ENCODE measurements around the gene ARVCF. TPM values are rescaled to one million over a fixed set of nuclear protein-coding genes. Genes with fewer than 3 reads are reported as not detected.

The ARVCF gene
- total and polyA plus RNA-seq, 2 donors (not counting 3 experiments of a cell fraction or from before 2014, with no cell fraction given) = 81.3 to 105 TPM

- H4K20me1 ChIP-seq (replicated peaks; ENCODE audit: control insufficient read depth, extremely low read depth, insufficient read depth, low read length) = no peaks in the 10 kb centered on the region
- ChIA-PET POLR2A (interaction anchor here (0.6 to 1.8 kb wide), 4 partner anchors 12 to 27 kb away, joined by 3 to 7 read pairs (median 6); no protein-coding TSS in a partner anchor), CTCF (interaction anchor here (1.0 to 4.4 kb wide), 8 partner anchors 9 to 32 kb away, joined by 3 to 78 read pairs (median 4); no protein-coding TSS in a partner anchor)
- peak overlapping the region; percentile 80 for H3K27ac ChIP-seq (ENCODE audit: insufficient read depth, low read depth, low read length)
- H3K4me2 ChIP-seq (ENCODE audit: insufficient read depth, low read length) = peak overlapping the region; percentile 44
- no peak for TF ChIP-seq POLR2A (IDR thresholded peaks at IDR 0.05; ENCODE audit: low read depth, low read length)
- TF ChIP-seq MYC (IDR thresholded peaks at IDR 0.05; ENCODE audit: low read depth, low read length) = no peak
- no peak for TF ChIP-seq POLR2AphosphoS5 (IDR thresholded peaks at IDR 0.05; ENCODE audit: insufficient read depth, low read depth, low read length)
- TF ChIP-seq FOS (IDR thresholded peaks at IDR 0.05; ENCODE audit: borderline replicate concordance, insufficient read depth, low read length) = no peak
- TF ChIP-seq EZH2 (IDR thresholded peaks at IDR 0.05; ENCODE audit: borderline replicate concordance, low read depth, low read length, severe bottlenecking) = no peak
- no peak for TF ChIP-seq JUN (IDR thresholded peaks at IDR 0.05; ENCODE audit: borderline replicate concordance, insufficient read depth, insufficient read length, low read depth)
- H3K4me3 ChIP-seq (replicated peaks in 1 of 3; ENCODE audit: insufficient read depth in 1 of 3, low read depth in 1 of 3, low read length in 3 of 3) = peak overlapping the region in 2 of 3 experiments; percentile 78 to 87
- no peaks in the 10 kb centered on the region for H3K9me1 ChIP-seq (replicated peaks; ENCODE audit: control insufficient read depth, extremely low read depth, insufficient read depth, low read length)
- DNase-seq (ENCODE audit: low read depth, low spot score) (no peak), FAIRE-seq (no peak)
- intact Hi-C loops (cut with micrococcal nuclease) = loop anchor here (1.0 kb wide), 3 partner anchors 11 to 27 kb away; no protein-coding TSS in a partner anchor
- dilution Hi-C loops (cut with MboI; ENCODE audit: extremely low pct_ligation_motif_present, low sequenced_read_pairs) = no loop called here
- no TSS peak for BruUV-seq (replicated peaks)
- H3K9ac ChIP-seq (replicated peaks; ENCODE audit: extremely low read depth, insufficient read depth, low read length) = peak overlapping the region; percentile 94
- peaks cover 26% of the 10 kb centered on the region for H3K4me1 ChIP-seq (ENCODE audit: control insufficient read depth, extremely low read depth, insufficient read depth, low read length)
- no peaks in the 10 kb centered on the region for H3K27me3 ChIP-seq (ENCODE audit: control insufficient read depth in 2 of 2, insufficient read depth in 2 of 2, low read length in 2 of 2)
- no peak overlapping the region for H2AFZ ChIP-seq (ENCODE audit: low read depth, low read length)
- no peaks in the 10 kb centered on the region for H3K9me3 ChIP-seq (replicated peaks; ENCODE audit: control insufficient read depth, insufficient read depth, low read length)
- peaks cover 0 to 12% of the 10 kb centered on the region in 2 experiments for H3K36me3 ChIP-seq (ENCODE audit: control insufficient read depth in 2 of 2, extremely low read depth in 1 of 2, insufficient read depth in 2 of 2, low read length in 2 of 2)
- H3K79me2 ChIP-seq (ENCODE audit: control insufficient read depth, insufficient read depth, low read length) = peaks cover 13% of the 10 kb centered on the region
Observed at GRCh38 chr22:19986011-19986409, 30.6 kb downstream of the ARVCF start.

Data from endothelial cell of umbilical vein (primary cell).